GM12801 (cell line): ENCODE measurements around the gene ATF7IP.

Experiments
- CTCF ChIP-seq: IDR thresholded peaks from one replicate; pipeline ENCODE4 v1.5.1; 2011; ENCODE audit warnings: control low read depth; ENCODE audit not compliant: insufficient read length; ENCODE audit errors: extremely low read depth

Gene ATF7IP

DNA sequence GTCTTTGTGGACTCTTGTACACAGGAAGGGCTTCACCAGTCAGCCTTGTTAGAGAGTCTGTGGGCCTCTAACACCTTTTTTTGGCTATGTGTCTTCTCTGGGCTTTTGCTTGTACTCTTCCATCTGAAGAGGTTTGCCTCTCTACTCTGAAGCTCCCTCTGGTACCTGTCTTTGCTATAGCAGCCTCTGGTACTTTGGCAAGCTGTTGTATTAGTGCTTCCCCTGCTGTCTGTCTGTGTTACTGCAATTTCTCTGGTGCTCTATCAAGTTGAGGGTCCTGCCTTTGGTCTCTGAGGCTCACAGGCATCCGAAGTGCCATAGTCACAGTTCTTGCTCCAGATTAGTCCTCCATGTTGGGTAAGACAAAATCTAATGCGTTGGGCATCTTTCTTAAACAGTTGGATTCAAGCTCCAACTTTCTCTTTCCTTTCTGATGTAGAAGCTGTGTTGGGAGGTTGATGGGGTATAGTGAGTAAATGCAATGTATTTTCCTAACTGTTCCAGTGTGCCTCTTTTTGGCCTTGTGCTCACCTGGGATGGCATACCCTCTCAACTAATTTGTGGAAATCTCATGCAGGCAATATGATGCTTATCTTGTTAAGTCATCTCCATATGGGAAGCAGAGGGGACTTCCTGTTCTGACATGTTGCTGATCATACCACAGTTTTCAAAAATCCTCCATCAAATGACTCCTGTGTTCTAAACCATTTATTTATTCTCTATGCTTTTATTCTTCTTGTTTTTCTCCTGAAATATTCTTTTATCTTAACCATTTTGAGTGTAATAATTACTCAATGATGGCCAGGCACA, 88.8 kb downstream of the ATF7IP start:
- TF ChIP-seq CTCF, result no peak

DNA sequence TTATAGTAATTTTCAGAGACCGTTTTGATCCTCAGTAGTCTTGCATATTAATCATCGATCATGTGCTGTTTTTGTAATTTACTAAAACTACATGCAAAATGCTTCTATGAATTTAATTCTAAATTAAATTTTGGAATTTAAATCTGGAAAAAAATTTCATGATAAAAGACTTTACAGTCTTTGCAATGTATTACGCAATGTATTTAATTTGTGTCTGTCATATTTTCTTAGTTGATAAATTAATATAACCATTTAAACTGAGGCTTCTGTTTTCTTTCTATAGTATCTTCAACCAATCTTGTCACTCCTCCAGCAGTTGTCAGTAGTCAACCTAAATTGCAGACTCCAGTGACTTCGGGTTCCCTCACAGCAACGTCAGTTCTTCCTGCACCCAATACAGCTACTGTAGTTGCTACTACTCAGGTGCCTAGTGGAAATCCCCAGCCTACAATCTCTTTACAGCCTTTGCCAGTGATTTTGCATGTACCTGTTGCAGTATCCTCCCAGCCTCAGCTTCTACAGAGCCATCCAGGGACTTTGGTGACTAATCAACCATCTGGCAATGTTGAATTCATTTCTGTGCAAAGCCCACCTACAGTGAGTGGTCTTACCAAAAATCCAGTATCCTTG, 94.8 kb downstream of the ATF7IP start:
- TF ChIP-seq CTCF, result no peak

DNA sequence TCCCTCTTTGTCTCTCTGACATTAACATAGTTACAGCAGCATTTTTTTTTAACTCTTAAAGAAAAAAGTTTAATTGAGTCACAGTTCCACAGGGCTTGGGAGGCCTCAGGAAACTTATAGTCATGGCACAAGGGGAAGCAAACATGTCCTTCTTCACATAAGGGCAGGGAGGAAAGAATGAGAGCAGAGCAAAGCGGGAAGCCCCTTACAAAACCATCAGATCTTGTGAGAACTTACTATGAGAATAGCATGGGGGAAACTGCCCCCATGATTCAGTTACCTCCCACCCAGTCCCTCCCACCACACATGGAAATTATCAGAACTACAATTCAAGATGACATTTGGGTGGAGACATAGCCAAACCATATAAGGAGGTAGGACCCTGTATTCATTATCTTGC, 106.0 kb downstream of the ATF7IP start:
- TF ChIP-seq CTCF, result no peak

DNA sequence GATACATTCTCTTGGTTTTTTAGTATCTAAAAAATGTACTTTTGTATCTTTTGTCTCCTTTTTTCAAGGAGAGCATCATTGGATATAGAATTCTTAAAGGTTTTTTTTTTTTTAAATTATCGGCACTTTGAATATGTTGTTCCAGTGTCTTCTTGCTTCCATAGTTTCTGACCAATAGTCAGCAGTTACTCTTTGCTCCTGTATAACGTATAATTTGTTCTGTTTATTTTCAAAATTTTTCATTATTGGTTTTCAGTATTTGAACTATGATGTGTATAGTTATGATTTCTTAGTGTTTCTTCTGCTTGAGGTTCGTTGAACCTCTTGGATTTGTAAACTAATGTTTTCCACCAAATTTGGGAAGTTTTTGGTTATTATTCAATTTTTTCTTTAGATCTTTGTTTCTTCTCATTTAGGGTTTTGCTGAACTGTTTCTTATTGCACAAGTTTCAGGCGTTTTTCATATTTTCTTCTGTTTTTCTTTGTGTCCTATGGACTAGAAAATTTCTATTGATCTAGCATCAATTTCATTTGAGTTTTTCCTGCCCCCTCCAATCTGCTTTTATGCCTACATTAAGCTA, 108.3 kb downstream of the ATF7IP start:
- TF ChIP-seq CTCF, result no peak

- no peak for TF ChIP-seq CTCF
Measured at GRCh38 chr12:14479004-14479403, 113.5 kb downstream of the ATF7IP start.

DNA sequence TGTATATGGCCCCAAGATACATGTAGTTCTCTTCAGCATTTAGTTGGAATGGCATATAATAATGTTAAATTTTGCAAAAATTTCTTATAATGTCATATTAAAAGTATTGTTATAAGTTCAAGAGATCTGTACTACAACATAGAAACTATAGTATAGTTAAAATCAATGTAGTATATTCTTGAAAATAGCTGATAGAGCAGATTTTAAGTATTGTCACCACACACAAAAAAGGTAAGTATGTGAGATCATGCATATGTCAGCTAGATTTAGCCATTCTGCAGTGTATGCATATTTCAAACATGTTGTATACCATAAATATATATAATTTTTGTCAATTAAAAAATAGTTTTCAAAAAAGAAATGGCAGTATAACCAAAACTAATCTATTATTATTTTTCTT, 115.7 kb downstream of the ATF7IP start:
- no peak for TF ChIP-seq CTCF

DNA sequence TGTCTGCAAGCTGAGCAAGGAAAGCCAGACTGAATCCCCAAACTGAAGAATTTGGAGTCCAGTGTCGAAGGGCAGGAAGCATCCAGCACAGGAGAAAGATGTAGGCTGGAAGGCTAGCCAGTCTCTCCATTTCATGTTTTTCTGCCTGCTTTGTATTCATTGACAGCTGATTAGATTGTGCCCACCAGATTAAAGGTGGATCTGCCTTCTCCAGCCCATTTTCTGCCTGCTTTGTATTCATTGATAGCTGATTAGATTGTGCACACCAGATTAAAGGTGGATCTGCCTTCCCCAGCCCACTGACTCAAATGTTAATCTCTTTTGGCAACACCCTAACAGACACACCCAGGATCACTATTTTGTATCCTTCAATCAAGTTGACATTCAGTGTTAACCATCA, 116.9 kb downstream of the ATF7IP start:
- no peak for TF ChIP-seq CTCF
